NCI-H128 (cell line): Measurements from ENCODE around the gene APCDD1.
"Not testable (repeated sequence)": the region's sequence is repeated elsewhere in the genome, so short reads cannot be mapped to it uniquely, and the experiment has no call there.

Source experiments
- DNase-seq: peaks from one replicate; lab custom pipeline; 2025; ENCODE audit not compliant: unreplicated experiment; lab: John Stamatoyannopoulos, UW

Gene APCDD1

DNA sequence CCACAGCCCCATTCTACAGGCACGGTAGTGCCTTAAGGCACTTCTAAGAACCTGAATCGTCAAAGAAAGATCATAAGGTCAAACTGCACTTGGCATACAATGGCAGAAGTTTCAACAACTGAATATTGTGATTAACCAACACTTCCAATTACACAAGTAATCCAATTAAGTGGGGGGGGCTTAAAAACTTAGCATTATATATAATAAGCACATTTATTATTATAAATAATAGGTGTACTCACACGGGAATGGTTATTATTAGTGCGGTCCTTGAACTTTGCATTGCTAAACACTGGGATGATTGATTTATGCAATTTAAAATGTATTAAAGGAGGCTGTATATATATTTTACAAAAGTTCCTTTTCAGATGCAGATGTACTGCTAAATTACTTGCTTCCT lies 7.6 kb downstream of the APCDD1 start:
- DNase-seq = no peak

DNA sequence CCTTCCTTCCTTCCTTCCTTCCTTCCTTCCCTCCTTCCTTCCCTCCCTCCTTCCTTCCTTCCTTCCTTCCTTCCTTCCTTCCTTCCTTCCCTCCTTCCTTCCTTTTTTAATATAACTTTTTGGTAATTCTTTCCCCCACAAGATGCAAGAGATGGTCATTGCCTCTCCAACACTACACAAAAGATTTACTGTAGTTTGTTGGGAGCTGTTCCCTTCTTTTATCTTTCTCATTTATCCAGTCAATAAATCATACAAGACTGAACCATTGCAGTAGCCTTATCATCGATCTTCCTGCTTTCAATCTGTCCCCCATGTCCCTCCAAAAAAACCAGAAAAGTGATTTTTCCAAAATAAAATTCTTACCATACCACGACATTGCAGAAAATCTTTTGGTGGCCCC lies 8.2 kb downstream of the APCDD1 start:
- DNase-seq = no peak

DNA sequence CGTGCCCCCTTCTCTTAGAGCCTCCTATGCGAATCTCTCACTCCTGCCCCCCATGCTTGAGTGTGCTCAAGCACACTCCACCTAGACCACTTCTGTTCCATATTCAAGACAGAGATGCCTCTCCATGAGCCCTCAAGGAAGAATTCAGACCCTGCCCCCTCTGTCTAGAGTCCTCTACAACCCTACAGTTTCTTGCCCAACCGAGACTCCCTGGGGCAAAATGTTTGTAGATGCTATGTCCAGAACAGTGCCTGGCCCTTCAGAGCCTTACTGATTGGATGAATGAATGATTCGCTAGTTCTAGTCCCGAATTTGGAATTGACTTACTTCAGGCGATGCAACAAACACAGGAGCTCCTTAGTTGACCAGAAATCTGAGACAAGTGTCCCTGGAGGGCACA lies 8.7 kb downstream of the APCDD1 start:
- DNase-seq = no peak

DNA sequence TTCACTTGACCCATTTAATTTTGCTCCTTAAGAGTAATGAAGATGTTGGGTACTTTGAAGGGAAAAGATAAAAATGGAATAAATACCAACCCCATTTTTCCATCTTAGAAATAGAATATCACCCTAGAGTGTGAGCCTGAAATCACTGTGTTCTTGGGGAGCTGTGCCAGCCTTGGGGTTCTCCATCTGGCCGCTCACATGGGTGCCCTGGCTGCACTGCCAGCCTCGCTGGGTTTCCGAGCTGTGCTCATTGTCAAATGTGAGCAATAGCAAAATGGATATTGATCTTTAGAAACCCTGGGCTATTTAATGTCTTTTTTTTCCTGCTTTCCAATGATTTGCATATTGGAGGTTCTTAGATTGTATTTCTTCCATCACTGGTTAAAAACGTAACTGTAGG lies 9.3 kb downstream of the APCDD1 start:
- DNase-seq = no peak

DNA sequence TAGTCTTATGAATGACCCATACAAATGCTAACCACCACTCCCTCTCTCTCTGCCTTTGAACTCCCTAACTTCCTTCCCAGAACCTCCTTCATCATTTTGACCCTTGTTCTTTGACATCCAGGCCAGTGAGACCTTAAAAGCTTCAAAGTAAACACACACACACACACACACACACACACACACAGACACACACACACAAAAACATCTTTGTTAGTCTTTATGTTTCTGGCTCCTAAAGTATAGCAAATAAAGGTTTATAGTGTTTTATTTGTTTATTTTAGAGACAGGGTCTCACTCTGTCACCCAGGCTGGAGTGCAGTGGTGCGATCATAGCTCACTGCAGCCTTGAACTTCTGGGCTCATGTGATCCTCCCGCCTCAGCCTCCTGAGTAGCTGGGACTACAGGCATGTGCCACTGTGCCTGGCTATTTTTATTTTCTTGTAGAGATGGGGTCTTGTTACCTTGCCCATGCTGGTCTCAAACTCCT lies 9.8 kb downstream of the APCDD1 start:
- DNase-seq = not testable (repeated sequence)

DNA sequence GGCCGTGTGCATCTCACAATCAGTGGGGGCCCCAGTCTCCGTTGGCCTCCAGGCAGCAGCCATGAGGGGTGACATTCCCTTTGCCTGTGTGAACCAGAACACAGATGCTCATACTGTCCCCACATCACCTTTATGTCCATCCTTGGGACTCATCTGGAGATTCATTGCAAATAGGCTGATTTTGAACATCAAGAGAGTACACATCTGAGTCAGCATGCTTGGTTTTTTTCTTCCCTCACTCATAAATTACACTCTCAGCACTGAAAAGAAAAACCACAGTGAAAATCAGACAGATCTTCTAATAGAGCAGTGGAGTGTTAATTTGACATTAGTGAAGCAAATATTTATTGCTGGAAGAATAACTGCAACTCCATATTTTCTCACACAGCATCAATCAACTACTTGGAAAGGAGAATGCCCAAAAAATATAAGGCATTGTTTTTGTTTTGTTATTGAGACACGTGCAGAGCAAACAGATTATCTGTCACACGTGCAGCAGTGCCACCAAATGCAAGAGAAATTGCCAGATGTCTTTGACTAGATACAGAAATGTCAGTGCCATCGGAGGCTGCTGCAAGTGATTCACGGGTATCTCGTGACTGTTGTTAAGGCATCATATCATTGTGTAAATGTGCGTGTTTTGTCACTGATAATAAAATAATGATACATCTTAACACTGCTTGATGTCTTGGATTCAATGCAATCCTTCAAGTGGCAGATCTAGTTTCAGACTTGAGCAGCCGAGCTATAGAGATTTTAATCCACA lies 10.9 kb downstream of the APCDD1 start:
- DNase-seq = no peak

DNA sequence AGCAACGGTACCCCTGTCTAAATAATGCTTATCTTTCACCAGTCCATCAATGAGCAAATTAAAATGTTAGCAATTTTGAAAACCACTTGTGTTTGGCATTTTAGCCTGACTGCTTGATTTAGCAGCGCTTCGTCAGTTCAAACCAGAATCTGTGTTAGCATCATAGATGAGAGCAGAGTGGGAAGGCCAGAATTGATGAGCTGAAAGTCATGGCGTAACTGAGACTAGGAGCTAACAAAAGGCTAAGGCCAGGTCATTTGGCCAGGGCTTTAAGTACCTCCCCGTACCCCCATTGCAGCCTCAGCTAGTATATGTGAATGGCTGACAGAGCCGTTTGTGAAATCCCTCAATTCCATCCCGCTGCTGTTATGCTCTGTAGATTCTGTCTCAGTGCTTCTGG lies 16.0 kb downstream of the APCDD1 start:
- no peak for DNase-seq

DNA sequence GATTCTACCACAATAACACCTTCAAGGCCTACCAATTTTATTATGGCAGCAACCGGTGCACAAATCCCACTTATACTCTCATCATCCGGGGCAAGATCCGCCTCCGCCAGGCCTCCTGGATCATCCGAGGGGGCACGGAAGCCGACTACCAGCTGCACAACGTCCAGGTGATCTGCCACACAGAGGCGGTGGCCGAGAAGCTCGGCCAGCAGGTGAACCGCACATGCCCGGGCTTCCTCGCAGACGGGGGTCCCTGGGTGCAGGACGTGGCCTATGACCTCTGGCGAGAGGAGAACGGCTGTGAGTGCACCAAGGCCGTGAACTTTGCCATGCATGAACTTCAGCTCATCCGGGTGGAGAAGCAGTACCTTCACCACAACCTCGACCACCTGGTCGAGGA lies 17.1 kb downstream of the APCDD1 start:
- DNase-seq = no peak

DNA sequence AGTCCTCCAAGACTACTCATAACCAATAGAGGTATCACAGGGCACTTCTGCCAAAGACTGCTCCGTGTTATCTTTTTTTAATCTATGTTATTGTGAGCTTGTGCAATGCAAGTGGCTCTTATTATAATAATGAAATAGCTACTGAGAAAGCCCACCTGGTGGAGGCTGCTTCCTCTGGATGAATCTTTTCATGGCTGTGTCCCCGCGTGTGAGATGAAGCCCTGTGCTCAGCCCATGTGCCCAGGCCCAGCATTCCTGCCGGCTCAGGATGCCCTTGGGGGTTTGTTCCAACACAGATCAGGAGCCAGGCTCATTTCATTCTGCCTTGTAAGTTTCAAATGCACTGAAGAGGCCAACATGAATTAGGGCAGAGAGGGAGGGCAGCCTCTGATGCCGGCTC lies 18.7 kb downstream of the APCDD1 start:
- no peak for DNase-seq

DNA sequence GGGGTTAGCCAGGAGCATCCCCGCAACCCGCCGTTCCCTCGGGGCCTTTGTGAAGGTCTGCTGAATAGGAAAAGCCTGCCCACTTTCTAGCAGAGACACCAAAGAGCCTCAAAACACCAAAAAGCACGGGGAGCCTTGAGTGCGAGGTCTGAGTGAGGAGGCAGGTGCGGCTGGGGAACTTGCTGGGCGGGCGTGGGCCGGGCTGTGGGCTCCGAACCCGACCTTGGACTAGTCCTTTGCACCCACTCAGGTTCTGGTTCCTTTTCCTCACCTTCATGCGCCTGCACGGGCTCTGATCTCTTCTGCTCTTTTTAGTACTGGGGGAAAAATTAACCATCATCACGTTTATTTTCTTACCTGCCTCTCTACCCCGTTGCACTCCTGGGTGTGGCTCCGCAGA lies 19.9 kb downstream of the APCDD1 start:
- no peak for DNase-seq

DNA sequence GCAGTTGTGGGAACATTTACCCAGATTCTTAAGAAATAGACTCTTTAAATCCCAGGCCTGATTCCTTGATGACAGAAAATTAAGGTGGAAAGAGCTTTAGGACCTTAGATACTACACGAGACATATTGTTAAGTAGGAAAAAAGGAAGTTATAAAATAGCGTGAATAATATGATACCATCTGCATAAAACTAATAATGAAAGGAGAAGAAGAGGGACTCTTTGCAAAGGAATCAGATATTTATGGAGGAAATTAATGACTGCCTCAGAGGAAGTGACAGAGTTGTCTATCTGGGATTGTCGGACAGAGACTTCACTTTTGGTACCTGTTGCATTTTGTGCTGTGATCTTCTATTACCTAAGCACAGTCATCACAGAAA lies 20.8 kb downstream of the APCDD1 start:
- no peak for DNase-seq

DNA sequence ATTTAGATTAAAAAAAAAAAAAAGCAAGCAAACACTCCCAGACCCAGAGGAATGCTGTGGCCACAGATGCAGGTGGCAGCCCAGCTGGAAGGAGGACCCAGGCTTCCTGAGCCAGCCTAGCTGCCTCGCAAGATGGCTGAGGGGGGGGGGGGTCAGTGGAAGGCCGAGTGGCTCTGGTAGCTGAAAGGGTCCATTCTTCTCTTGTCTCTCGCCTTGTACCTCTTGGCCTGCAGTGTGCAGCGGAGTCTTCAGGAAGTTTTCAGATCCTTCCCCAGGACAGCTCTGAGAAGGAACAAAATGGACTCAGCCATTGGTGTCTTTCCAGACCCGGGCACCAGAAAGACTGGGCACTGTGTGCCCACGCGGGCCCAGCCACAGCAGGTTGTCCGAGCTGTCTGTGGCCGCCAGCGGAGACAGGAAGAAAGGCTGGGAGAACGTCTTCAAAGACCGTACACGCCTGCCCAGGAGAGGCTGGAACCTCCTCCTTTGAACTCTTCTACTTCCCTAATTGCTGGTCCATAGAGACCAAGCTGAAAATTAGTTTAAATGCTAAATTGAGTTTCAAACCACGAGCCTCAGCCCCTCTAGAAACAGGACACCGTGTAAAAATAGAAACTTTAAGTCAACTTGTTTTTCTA lies 21.3 kb downstream of the APCDD1 start:
- DNase-seq = no peak

DNA sequence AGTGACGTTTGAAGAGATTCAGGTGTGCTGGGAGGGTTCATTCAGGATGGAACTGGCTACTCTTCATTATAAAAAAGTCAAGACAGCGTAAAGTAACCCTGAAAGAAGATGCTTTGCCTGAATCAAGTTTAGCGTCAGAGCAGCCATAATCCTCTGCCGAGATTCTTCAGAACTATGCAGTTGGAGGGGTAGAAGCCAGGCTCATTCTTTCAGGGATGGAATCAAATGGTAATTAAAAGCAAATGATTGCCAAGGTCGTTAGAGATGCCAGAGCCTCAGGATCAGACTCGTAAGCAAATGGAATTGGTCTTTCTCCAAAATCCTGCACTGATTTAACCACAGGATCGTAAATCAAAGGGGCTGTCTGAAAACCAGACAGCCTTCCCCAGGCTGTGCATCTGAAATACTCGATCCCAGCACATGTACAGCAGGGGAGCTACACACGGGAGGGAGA lies 21.9 kb downstream of the APCDD1 start:
- no peak for DNase-seq

DNA sequence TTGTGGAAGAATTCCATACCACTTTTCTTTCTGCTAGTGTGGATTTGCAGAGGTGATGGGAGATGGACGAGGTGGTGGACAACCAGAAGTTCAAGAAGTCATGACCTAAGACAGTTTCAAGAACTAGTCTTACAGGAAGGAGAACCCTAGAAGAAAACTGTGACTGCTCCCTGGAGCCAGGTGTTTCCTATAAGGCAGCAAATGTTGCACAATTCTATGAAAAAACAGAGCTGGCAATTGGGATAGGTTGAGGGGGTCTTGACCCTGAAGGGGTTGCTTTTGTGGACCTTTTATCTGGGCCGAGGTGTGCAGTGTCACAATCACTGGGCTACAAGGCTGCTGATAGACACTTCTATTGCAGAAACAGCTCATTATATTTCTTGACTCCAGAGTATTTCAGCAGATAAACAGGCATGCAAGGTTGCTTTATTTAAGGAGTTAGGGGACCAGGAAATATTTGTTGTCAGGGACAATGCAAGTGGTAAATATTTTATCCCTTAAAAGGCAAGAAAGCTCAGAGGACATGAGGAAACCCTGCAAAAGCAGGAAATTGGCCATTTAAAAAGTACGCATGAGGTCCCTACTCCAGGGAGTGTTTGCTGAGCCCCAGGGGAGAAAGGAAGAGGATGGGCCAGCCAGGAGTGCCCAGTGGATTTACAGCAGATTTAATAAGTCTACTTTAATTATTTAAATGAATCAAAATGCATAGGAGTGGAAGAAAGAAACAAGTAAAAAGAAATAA lies 22.9 kb downstream of the APCDD1 start:
- no peak for DNase-seq

DNA sequence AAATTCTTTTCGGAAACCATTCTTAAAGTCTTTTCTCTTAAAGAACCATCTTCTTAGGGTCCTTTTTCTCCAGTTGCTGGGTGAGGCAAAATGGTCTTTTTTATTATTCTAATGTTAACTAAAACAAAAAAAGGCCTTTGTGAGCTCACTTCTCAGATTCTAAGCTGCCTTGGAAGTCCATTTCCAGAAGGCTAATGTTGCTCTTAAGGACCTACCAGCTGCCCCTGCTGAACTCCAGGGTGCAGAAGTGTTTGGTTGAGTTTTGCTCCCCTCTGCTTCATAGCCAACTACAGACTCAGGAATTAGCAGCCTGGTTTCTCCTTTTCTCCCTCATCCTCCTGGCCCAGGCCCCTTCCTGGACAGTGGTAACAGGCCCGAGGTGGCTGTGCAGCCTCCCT lies 23.4 kb downstream of the APCDD1 start:
- no peak for DNase-seq

DNA sequence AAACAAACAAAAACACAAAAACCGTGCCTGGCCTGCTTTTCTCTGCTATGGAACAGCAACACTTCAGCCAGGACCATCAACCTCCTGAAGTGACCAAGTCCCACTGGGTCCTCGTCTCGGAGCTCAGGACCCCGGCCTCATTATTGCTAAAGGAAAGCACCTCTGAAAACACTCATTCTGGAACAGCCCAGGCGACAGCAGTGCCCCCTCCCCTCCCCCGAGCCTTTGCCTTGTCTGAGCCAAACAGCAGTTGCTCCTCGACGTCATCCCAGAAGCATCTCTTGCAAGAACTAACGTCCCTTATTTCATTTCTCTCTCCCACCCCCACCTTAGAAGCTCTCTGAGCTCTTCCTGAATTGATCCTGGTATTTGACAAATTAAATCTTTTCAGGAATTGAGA lies 27.4 kb downstream of the APCDD1 start:
- no peak for DNase-seq

DNA sequence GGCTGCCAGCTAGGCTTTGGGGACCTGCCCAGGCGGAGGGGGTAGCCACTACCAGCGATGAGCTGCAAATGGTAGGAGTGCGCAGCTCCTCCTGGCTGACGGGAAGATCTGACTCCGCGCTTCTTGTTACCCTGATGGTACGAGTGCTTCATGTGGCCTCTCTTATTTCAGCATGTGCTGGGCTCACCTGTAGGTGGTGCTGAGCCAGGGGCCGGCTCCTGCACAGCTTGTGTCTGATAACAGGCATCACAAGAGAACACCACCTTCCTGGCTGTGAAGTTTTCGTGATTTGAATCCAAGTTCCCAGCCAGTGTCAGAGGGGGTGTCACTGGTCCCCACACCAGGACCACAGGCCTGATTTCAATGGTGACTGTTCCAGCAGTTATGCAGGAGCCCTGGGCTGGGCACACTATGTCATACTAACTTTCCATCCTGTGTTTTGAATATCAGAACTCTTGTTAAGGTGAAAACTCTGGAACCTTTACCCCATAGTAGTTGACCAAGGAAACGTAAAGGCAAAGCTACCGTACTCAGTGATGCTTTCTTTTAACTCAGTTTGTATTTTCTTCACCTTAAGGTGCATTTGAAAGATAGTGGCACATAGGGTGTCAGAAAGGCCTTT lies 28.0 kb downstream of the APCDD1 start:
- no peak for DNase-seq

DNA sequence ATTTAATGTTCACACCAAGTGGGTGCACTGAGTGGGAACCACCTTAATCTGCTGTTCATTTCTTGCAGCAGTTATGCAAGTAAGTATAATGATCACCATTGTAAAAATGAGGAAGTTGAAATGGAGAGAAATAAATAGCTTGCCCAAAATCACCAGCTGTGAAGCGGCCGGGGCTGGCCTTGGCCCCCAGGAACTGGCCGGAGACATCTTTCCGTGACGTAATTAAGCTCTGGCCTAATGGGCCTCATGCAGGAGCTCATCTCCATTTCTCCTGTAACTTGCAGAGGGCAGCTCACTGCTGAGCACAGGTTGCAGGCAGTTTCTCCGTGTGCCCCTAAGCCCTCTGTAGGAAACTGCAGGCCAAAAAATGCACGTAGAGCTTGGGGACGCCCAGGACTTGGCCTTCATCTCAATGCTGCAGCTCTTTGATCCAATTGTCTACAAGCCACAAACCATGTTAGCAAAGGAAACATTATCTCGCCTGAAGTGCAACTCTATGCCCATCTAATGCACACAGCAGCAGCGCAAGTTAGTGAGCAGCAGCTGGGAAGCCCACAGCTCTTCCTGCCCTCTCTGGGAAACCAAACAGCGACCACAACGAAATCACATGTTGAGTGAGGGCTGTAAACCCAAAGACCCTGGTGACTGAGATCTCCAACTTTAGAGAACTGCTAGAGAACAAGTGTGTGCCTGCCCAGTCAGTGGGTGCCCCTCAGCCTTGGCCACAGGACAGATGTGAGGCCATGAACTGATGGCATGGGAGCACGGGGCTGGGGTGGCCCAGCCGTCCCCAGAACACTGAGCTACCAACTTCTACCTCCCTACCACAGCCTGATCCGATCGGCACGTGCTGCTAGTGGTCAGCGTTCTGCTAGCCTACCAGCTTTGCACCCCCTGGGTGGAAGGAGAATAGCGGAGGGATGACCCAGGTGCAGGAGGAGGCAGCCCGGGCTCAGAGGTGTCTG lies 28.8 kb downstream of the APCDD1 start:
- DNase-seq = no peak

DNA sequence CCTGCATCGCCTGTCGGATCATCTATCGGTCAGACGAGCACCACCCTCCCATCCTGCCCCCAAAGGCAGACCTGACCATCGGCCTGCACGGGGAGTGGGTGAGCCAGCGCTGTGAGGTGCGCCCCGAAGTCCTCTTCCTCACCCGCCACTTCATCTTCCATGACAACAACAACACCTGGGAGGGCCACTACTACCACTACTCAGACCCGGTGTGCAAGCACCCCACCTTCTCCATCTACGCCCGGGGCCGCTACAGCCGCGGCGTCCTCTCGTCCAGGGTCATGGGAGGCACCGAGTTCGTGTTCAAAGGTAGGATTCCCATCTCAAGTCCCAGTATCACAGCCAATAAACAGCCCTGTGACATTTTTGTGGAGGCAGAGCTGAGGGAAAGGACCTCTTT lies 31.0 kb downstream of the APCDD1 start:
- no peak for DNase-seq

DNA sequence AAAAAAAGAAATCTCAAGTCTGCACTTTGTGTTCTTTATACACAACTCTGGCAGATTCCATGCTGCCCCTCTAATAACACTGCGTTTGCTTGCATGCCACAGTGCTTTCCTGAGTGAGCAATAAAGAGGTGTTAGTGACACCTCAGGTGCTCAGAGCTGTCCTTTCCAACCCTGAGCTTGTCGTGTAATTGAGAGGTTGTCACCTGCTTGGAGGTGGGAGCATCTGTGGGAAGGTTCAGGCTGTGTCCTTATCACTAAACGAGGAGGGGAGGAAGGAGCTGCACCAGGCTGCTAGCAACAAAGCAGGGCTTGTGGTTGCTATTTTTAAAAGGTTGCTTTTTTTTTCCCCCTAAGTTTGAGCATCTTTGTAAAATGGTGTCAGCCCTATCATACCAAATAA lies 31.9 kb downstream of the APCDD1 start:
- no peak for DNase-seq
